Astrocyte of the hippocampus (primary cell): ENCODE measurements around the gene GRID2.
A peak's percentile ranks its signal among the peaks of the same experiment; 100 is the strongest.
"Not testable (repeated sequence)": the region's sequence is repeated elsewhere in the genome, so short reads cannot be mapped to it uniquely, and the experiment has no call there.

ENCODE experiments used
- DNase-seq: peaks from one replicate; pipeline ENCODE4 v3.0.0; 2011; ENCODE audit warnings: low read depth, low spot score

Gene GRID2

GRCh38 chr4:93186846-93187245, 883.1 kb downstream of the GRID2 start:
- no peak for DNase-seq

- no peak for DNase-seq
These were observed 883.7 kb downstream of the GRID2 start for GRCh38 chr4:93187466-93187865.

- no peak for DNase-seq
These were observed 884.1 kb downstream of the GRID2 start for GRCh38 chr4:93187892-93188291.

- DNase-seq = peak; percentile 70
These were observed 895.7 kb downstream of the GRID2 start for GRCh38 chr4:93199492-93199891.

- no peak for DNase-seq
These were observed 897.8 kb downstream of the GRID2 start for GRCh38 chr4:93201471-93202096.

- DNase-seq = no peak
These were observed 899.9 kb downstream of the GRID2 start for GRCh38 chr4:93203708-93204107.

- no peak for DNase-seq
These were observed 908.5 kb downstream of the GRID2 start for GRCh38 chr4:93212250-93212649.

- no peak for DNase-seq
These were observed 912.9 kb downstream of the GRID2 start for GRCh38 chr4:93216646-93217045.

GRCh38 chr4:93217431-93217830, 913.7 kb downstream of the GRID2 start:
- peak; percentile 11 for DNase-seq

- DNase-seq = no peak
These were observed 918.0 kb downstream of the GRID2 start for GRCh38 chr4:93221771-93222170.

- DNase-seq = no peak
These were observed 924.3 kb downstream of the GRID2 start for GRCh38 chr4:93228021-93228420.

GRCh38 chr4:93232883-93233282, 929.1 kb downstream of the GRID2 start:
- DNase-seq = no peak

- no peak for DNase-seq
These were observed 933.8 kb downstream of the GRID2 start for GRCh38 chr4:93237521-93237920.

GRCh38 chr4:93243262-93243661, 939.5 kb downstream of the GRID2 start:
- no peak for DNase-seq

GRCh38 chr4:93261207-93261606, 957.4 kb downstream of the GRID2 start:
- no peak for DNase-seq

GRCh38 chr4:93263166-93263565, 959.4 kb downstream of the GRID2 start:
- no peak for DNase-seq

- DNase-seq = no peak
These were observed 964.0 kb downstream of the GRID2 start for GRCh38 chr4:93267747-93268146.

- no peak for DNase-seq
These were observed 981.6 kb downstream of the GRID2 start for GRCh38 chr4:93285346-93285745.

- no peak for DNase-seq
These were observed 985.5 kb downstream of the GRID2 start for GRCh38 chr4:93289241-93289640.

GRCh38 chr4:93289831-93290230, 986.1 kb downstream of the GRID2 start:
- no peak for DNase-seq

- no peak for DNase-seq
These were observed 995.4 kb downstream of the GRID2 start for GRCh38 chr4:93299118-93299517.

- DNase-seq = not testable (repeated sequence)
These were observed 997.2 kb downstream of the GRID2 start for GRCh38 chr4:93300780-93301555.

GRCh38 chr4:93302310-93302709, 998.5 kb downstream of the GRID2 start:
- no peak for DNase-seq
